Large intestine (tissue), 3 donors: ENCODE results near the gene TMC7. TPM values are rescaled to one million over a fixed set of nuclear protein-coding genes. Genes with fewer than 3 reads are reported as not detected.

Experiments used
- DNase-seq, 2 donors: peaks; one replicate each; pipeline versions ENCODE4 v3.0.0 to v3.0.0-alpha.2; 2013
- H3K27ac ChIP-seq: one replicate; pipeline ENCODE4 v1.5.1; 2013; ENCODE audit warnings: low read length
- H3K27me3 ChIP-seq: 2 replicates; pipeline ENCODE4 v1.6.1; 2013; ENCODE audit warnings: low read length; ENCODE audit not compliant: control insufficient read depth, insufficient read depth
- H3K36me3 ChIP-seq: 2 replicates; pipeline ENCODE4 v1.6.1; 2013; ENCODE audit warnings: low read length; ENCODE audit not compliant: control insufficient read depth, insufficient read depth
- H3K4me1 ChIP-seq: one replicate; pipeline ENCODE4 v1.6.1; 2013; ENCODE audit warnings: low read length; ENCODE audit not compliant: control insufficient read depth, insufficient read depth
- H3K4me3 ChIP-seq: one replicate; pipeline ENCODE4 v1.5.1; 2013; ENCODE audit warnings: low read length
- H3K9me3 ChIP-seq: one replicate; pipeline ENCODE4 v1.6.1; 2013; ENCODE audit warnings: mild to moderate bottlenecking, low read depth, low read length, moderate library complexity; ENCODE audit not compliant: control insufficient read depth
- WGBS: methylation state at CpG from one replicate; pipeline ENCODE4 v1.1.5; 2013; ENCODE audit warnings: low lambda C conversion rate; ENCODE audit not compliant: insufficient coverage; 5-methylcytosine and 5-hydroxymethylcytosine counted together
- polyA plus RNA-seq: library from polyadenylated mRNA; unstranded; fragments of 120-200 nt; gene quantifications from one replicate; pipeline ENCODE4 v1.2.1, GENCODE V29; 2013

The TMC7 gene
- polyA plus RNA-seq, 1 donor = 7.7 TPM

DNA sequence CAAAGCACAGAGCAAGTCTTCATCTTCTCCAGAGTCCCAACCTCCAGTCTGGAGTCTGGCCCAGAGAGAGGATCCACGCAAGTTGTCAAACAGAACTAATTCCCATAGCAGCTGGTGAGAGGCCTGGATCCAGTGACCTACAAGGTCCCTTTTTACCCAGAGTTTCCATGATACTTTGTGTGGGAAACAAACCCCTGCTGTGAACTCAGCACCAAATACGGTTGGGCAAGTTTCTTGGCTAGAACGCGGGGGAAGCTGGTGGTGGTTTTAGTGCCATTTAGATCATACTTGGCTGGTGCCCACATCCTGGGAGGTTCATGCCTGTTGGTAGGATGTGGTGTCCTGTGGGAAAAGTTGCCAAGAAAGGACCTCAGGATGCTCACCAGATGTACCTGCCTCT is 18.1 kb downstream of the TMC7 start:
- Histone ChIP-seq H3K4me1 (peaks cover 22% of the 10 kb centered on the region), H3K27ac (no peak overlapping the region), H3K4me3 (no peak overlapping the region), H3K9me3 (no peaks in the 10 kb centered on the region), H3K36me3 (no peaks in the 10 kb centered on the region), H3K27me3 (no peaks in the 10 kb centered on the region)
- WGBS = no CpG with 5 or more reads among the region's 4 CpGs
- DNase-seq = no peak

GRCh38 chr16:19003935-19004334 is 20.2 kb downstream of the TMC7 start:
- H3K27me3 ChIP-seq = no peaks in the 10 kb centered on the region
- H3K9me3 ChIP-seq = no peaks in the 10 kb centered on the region
- H3K27ac ChIP-seq = no peak overlapping the region
- 54% methylated on average over 2 of the region's 4 CpGs for WGBS
- H3K36me3 ChIP-seq = no peaks in the 10 kb centered on the region
- peak in 1 of 2 donors; percentile 72 for DNase-seq
- peaks cover 13% of the 10 kb centered on the region for H3K4me1 ChIP-seq
- H3K4me3 ChIP-seq = no peak overlapping the region

- Histone ChIP-seq H3K27me3 (no peaks in the 10 kb centered on the region), H3K4me3 (no peak overlapping the region), H3K36me3 (peaks cover 9% of the 10 kb centered on the region), H3K9me3 (no peaks in the 10 kb centered on the region), H3K4me1 (peaks cover 7% of the 10 kb centered on the region), H3K27ac (peak overlapping the region; percentile 62)
- peak; percentile 59 to 81 for DNase-seq
- WGBS = no CpG with 5 or more reads among the region's 16 CpGs
These were observed 22.1 kb downstream of the TMC7 start for GRCh38 chr16:19005561-19006445.

DNA sequence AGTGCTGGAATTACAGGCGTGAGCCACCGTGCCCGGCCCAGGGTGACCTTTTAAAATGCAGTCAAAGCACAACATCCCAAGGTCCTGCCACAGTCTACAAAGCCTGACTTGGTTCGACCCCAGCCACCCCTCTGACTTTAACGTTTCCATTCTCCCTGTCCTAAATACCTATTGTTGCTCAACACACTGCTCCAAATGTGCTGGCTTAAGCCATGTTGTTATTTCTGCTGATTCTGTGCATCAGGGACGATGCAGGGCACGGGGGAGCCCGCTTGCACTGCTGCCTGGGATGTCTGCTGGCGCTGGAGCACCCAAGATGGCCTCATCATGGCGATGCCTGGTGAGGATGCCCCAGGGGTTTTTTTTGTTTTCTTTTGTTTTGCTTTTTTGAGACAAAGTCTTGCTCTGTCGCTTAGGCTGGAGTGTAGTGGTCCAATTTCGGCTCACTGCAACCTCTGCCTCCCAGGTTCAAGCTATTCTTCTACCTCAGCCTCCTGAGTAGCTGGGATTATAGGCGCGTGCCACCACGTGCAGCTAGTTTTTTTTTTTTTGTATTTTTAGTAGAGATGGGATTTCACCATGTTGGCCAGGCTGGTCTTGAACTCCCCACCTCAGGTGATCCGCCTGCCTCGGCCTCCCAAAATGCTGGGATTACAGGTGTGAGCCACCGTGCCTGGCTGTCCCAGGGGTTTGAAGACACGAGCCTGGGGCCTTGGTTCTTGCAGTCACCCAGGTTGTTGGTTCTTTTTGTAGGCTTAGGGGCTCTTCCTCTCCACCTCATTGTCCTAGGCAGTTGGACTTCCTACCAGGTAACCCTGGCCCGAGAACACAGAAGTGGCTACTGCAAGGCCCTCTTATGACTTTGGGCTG is 22.9 kb downstream of the TMC7 start:
- H3K9me3 ChIP-seq = no peaks in the 10 kb centered on the region
- H3K4me1 ChIP-seq = peaks cover 7% of the 10 kb centered on the region
- peaks cover 14% of the 10 kb centered on the region for H3K36me3 ChIP-seq
- no peaks in the 10 kb centered on the region for H3K27me3 ChIP-seq
- H3K4me3 ChIP-seq = no peak overlapping the region
- WGBS = no CpG with 5 or more reads among the region's 20 CpGs
- no peak for DNase-seq
- H3K27ac ChIP-seq = no peak overlapping the region

GRCh38 chr16:19008245-19009169 is 24.8 kb downstream of the TMC7 start:
- Histone ChIP-seq H3K36me3 (peaks cover 14% of the 10 kb centered on the region), H3K4me1 (peaks cover 7% of the 10 kb centered on the region), H3K9me3 (no peaks in the 10 kb centered on the region), H3K27ac (no peak overlapping the region), H3K27me3 (no peaks in the 10 kb centered on the region), H3K4me3 (no peak overlapping the region)
- no peak for DNase-seq
- no CpG with 5 or more reads among the region's 7 CpGs for WGBS

DNA sequence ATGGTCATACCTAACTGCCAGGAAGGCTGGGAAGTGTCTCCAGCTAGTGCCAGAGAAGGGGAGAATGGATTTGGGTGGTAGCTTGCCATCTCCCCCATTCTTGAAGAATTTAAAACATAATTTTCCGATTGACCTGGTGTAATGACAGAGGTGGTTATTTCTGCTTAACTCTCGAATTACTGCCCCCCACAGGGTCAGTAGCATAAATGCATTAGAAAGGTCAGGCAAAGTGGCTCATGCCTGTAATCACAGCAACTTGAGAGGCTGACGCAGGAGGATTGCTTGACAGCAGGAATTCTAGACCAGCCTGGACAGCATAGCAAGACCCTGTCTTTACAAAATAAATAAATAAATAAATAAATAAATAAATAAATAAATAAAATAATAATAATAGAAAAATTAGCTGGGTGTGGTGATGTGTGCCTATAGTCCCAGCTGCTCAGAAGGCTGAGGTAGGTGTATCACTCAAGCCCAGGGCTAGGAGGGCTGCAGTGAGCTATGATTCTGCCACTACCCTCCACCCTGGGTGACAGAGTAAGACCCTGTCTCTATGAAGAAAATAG is 27.5 kb downstream of the TMC7 start:
- Histone ChIP-seq H3K27me3 (no peaks in the 10 kb centered on the region), H3K4me3 (no peak overlapping the region), H3K36me3 (peaks cover 14% of the 10 kb centered on the region), H3K4me1 (no peaks in the 10 kb centered on the region), H3K27ac (no peak overlapping the region), H3K9me3 (no peaks in the 10 kb centered on the region)
- no peak for DNase-seq
- WGBS = 100% methylated on average over 1 of the region's 3 CpGs

- H3K27ac ChIP-seq = no peak overlapping the region
- peak in 1 of 2 donors; percentile 36 for DNase-seq
These were observed 30.7 kb downstream of the TMC7 start for GRCh38 chr16:19014461-19014860.

GRCh38 chr16:19017179-19017578 is 33.4 kb downstream of the TMC7 start:
- Histone ChIP-seq H3K27me3 (no peaks in the 10 kb centered on the region), H3K4me1 (no peaks in the 10 kb centered on the region), H3K27ac (no peak overlapping the region), H3K9me3 (no peaks in the 10 kb centered on the region), H3K36me3 (peaks cover 14% of the 10 kb centered on the region), H3K4me3 (no peak overlapping the region)
- no peak for DNase-seq

More at GRCh38 chr16:19014461-19014860, 30.7 kb downstream of the TMC7 start:
- Histone ChIP-seq H3K4me3 (no peak overlapping the region), H3K36me3 (peaks cover 20% of the 10 kb centered on the region), H3K27me3 (no peaks in the 10 kb centered on the region), H3K4me1 (no peaks in the 10 kb centered on the region), H3K9me3 (no peaks in the 10 kb centered on the region)
- 60% methylated on average over 1 of the region's 7 CpGs for WGBS

DNA sequence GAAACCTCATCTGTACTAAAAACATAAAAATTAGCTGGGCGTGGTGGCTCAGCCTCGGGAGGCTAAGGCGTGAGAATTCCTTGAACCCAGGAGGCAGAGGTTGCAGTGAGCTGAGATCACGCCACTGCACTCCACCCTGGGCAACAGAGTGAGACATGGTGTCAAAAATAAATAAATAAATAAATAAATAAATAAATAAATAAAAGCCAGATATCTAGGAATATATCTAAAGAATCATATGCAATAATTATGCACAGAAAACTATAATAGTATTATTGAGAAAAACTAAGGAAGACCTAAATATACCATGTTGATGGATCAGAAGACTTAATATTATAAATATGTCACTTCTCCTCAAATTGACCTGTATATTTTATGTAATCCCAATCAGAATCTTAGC is 37.0 kb downstream of the TMC7 start:
- no peak overlapping the region for H3K27ac ChIP-seq
- no peaks in the 10 kb centered on the region for H3K27me3 ChIP-seq
- no peak for DNase-seq
- WGBS = 100% methylated on average over 2 of the region's 4 CpGs
- H3K9me3 ChIP-seq = no peaks in the 10 kb centered on the region
- H3K4me1 ChIP-seq = no peaks in the 10 kb centered on the region
- H3K36me3 ChIP-seq = peaks cover 20% of the 10 kb centered on the region
- no peak overlapping the region for H3K4me3 ChIP-seq
